ENCODE measurements around the gene SOX8.

GRCh38 chr16:967077-967541 is 14.5 kb upstream of the SOX8 start:
- TF ChIP-seq CTCF (conservative IDR thresholded peaks at IDR 0.05; ENCODE audit: low read depth, low read length) (no peak), EZH2 (IDR thresholded peaks at IDR 0.05; ENCODE audit: borderline replicate concordance, low read depth, low read length, poor library complexity, severe bottlenecking) (no peak)
